GM19395 (cell line): ENCODE results near the gene ARFGAP3.

Source experiments
- ATAC-seq: cut with Tn5 transposase; IDR thresholded peaks from one replicate; pipeline ENCODE4 v1.9.1; 2021; ENCODE audit warnings: mild to moderate bottlenecking, moderate library complexity; ENCODE audit not compliant: unreplicated experiment

The ARFGAP3 gene

GRCh38 chr22:42825796-42826195 lies 31.3 kb downstream of the ARFGAP3 start:
- no peak for ATAC-seq

- ATAC-seq: no peak
Observed at GRCh38 chr22:42821386-42821785, 35.7 kb downstream of the ARFGAP3 start.

GRCh38 chr22:42820045-42820763 lies 36.9 kb downstream of the ARFGAP3 start:
- no peak for ATAC-seq

GRCh38 chr22:42819412-42820044 lies 37.5 kb downstream of the ARFGAP3 start:
- ATAC-seq: no peak

- ATAC-seq: no peak
Observed at GRCh38 chr22:42817556-42817955, 39.5 kb downstream of the ARFGAP3 start.

GRCh38 chr22:42816336-42816735 lies 40.7 kb downstream of the ARFGAP3 start:
- ATAC-seq: no peak

GRCh38 chr22:42814616-42815015 lies 42.5 kb downstream of the ARFGAP3 start:
- no peak for ATAC-seq

GRCh38 chr22:42814215-42814614 lies 42.9 kb downstream of the ARFGAP3 start:
- no peak for ATAC-seq

- ATAC-seq: no peak
Observed at GRCh38 chr22:42813501-42813900, 43.6 kb downstream of the ARFGAP3 start.

GRCh38 chr22:42811459-42811858 lies 45.6 kb downstream of the ARFGAP3 start:
- ATAC-seq: no peak

- no peak for ATAC-seq
Observed at GRCh38 chr22:42808521-42808920, 48.6 kb downstream of the ARFGAP3 start.

- no peak for ATAC-seq
Observed at GRCh38 chr22:42807185-42807584, 49.9 kb downstream of the ARFGAP3 start.

GRCh38 chr22:42805998-42806830 lies 50.9 kb downstream of the ARFGAP3 start:
- ATAC-seq: no peak

GRCh38 chr22:42805016-42805997 lies 51.8 kb downstream of the ARFGAP3 start:
- ATAC-seq: no peak

- no peak for ATAC-seq
Observed at GRCh38 chr22:42803389-42803788, 53.7 kb downstream of the ARFGAP3 start.

- ATAC-seq: no peak
Observed at GRCh38 chr22:42801252-42802080, 55.6 kb downstream of the ARFGAP3 start.

- no peak for ATAC-seq
Observed at GRCh38 chr22:42800451-42801251, 56.4 kb downstream of the ARFGAP3 start.

- no peak for ATAC-seq
Observed at GRCh38 chr22:42799461-42800405, 57.3 kb downstream of the ARFGAP3 start.
